COLO668 (cell line): ENCODE results near the gene SCAI.

Experiments used
- DNase-seq: peaks from one replicate; lab custom pipeline; 2025; ENCODE audit not compliant: unreplicated experiment; lab: John Stamatoyannopoulos, UW

Gene SCAI

GRCh38 chr9:124894035-124894740 lies 249.1 kb downstream of the SCAI start:
- DNase-seq, result no peak
